ENCODE results near the gene AGBL4.
"Not testable (repeated sequence)": the region's sequence is repeated elsewhere in the genome, so short reads cannot be mapped to it uniquely, and the experiment has no call there.

Gene AGBL4

DNA sequence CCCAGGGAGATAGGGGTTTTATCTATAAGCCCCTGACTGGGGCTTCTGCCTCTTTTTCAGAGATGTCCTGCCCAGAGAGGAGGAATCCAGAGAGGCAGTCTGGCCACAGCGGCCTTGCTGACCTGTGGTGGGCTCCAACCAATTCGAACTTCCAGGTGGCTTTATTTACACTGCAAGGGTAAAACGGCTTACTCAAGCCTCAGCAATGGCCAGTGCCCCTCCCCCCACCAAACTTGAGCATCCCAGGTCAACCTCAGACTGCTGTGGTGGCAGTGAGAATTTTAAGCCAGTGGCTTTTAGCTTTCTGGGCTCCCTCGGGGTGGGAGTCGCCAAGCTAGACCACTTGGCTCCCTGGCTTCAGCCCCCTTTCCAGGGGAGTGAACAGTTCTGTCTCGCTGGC is 863.1 kb downstream of the AGBL4 start:
- no peak for FAIRE-seq

DNA sequence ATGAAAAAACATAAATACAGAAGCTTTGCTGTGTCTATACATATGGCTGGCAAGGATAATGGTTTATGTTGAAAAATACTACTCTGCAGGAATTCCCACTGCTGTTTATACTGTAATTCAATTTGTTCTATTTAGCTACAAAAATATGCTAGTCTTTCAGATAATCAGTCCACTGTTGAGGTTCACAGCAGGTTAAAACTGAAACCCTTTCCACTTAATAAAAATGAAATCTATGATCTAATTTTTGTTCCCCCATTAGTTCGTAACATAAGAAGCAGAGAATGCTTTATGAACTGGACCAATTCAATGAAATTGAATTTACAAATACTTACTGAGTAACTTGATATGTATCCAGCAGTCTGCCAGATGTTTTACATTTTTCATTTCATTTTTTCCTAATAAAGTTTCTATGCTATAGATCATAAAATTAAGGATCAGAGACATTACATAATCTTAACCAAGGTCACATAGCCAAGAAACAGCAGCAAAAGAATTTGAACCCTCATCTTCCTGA is 887.0 kb downstream of the AGBL4 start:
- FAIRE-seq, result no peak

DNA sequence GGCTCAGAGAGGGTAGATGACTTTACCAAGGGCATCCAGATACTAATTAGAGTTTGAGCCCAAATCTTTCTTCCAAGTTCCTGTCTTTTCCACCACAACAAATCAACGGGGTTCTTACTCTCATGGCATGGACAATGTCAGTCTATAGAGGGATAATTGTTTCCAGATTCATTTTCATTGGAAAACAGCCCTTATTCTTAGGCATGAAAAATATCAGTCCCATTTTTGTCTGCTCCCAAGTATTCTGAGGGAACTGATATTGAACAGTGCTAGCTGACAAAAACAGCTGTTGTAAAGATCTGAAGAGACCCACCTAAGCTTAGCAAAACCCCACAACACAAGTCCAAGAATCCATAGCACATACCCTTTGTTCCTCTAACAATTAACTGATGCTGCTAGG is 898.0 kb downstream of the AGBL4 start:
- FAIRE-seq, result no peak

DNA sequence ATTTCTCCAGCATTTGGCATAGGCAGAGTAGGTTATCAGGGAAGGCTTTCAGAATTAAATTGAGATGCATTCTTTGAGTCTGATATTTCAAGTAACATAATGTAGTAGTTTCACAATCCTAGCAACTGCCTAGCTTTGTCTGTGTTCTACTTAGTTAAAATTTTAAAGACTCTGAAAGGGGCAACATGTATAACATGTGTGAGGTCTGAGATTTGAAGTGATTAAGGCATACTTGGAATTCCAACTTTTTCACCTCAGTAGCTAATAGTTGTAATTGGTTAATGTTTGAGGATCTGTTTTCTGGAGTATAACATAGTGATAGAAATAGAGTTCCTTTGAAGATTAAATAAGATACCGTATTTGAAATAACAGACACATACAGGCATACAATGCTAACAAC is 911.8 kb downstream of the AGBL4 start:
- no peak for FAIRE-seq

DNA sequence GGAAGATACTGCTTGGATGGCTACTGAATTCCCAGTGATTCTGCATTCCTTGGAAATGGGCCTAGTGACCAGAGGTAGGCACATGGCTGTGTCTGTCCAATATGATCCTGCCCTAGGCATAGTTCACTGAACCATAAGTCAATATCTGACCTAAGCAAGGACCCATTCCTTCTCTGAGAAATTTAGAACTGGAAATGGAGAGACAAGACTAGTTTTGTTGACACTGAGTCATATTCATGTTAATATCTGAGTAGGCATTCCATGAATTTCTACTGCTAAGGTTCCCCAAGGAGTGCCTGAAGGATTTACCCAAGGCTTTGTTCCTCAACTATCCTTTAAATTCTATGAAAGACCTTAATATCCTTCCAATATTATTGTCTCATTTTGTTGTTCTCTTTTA is 917.3 kb downstream of the AGBL4 start:
- FAIRE-seq, result no peak

DNA sequence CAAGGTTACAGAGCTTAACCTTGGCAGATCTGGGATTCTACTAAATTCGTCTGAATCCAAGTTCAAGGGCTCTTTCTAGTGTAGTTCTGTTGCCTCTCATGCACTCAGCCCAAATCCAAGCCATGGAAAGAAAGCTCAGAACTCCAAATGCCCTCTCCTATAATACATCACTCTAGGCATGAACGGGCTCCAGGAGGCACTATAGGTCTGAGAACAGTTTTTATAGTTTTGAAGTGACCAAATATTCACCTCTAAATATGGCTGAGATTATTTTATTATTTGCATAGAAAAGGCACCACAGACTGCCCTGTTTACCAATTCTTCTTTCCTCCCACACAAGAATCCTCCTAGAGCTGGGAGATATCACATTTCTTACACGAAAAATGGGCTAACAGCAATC is 919.2 kb downstream of the AGBL4 start:
- no peak for FAIRE-seq

DNA sequence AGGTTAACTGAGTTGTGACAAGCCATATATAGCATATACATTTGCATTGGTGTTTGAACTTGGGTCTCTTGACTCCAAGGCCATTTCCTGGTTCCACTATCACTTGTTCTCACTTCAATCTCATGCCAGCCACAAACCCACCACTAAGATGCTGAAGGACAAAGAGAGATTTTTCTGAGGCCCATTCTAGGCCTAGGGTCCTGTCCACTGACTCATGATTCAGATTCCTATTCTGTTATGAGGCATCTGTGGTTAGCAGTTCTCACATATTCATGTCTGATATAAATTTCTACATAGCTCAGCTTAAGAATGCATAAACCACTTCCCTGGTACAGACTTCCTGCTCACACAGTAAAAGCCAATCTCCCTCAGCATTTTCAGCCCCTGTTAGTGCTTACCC is 921.0 kb downstream of the AGBL4 start:
- no peak for FAIRE-seq

DNA sequence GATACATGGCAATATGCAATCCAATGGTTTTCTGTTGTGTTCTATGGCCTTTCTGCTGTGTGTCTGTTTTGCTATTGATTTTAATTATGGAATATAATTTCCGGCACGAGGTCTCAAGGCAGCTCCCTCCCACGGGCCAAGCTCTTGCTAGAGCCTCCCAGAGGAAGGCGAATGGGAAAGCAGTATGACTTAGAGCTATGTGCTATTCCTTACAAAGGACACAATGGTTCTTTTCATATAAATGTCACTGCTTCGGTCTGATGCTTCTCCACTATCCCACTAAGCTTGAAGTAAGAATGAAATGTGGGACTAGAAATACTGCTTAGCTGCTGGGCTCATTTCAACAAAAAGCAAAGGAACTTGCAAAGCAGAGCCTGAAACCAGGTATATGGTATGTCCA is 924.9 kb downstream of the AGBL4 start:
- FAIRE-seq, result no peak

DNA sequence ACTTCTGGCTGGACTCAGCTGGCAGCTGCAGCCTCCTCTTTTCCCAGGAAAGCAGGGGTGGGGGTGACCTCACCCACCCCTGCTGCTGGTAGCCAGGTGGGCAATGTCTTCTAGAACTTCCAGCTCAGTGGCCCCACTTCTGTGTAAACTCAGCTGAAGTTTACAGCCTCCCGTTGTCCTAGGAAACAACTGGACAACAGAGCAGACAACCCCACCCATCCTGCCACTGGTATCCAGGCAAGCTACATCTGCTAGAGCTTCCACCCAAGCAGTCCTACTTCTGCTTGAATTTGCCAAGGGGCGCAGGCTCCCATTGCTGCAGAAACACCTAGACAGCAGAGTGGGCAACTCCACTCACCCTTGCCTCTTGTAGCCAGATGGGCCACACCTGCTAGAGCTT is 937.4 kb downstream of the AGBL4 start:
- FAIRE-seq, result no peak

DNA sequence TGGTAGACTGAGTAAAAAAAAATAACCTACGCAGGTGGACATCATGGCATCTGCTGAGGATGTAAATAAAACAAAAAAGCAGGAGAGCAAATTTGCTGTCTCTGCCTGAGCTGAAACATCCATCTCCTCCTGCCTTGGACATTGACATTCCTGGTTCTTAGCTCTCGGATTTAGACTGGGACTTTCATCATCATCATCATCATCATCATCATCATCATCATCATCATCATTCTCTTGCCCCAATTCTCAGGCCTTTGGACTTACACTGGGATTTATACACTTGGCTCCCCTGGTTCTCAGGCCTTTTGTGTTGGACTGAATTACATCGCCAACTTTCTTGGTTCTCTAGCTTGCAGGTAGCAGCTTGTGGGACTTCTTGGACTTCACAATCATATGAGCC is 938.7 kb downstream of the AGBL4 start:
- no peak for FAIRE-seq

DNA sequence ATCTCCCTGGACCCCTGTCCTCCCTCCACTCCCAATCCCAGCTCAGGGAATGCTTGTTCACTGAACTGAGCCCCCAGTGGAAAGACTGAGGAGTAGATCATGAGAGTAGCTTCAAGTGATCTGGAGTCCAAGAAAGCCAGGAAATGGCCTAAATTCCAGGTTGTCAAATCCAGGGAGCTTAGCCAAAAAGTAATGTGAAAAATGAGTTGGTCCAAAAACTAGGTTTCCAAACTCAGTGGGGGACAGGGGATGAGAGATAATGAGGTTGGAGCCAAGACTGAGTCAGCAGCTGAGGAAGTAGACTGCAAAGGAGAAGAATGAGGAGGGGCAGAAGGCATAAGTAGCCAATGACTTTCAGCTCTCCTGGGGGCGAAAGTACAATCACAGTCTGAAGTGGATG is 963.0 kb downstream of the AGBL4 start:
- FAIRE-seq, result no peak

DNA sequence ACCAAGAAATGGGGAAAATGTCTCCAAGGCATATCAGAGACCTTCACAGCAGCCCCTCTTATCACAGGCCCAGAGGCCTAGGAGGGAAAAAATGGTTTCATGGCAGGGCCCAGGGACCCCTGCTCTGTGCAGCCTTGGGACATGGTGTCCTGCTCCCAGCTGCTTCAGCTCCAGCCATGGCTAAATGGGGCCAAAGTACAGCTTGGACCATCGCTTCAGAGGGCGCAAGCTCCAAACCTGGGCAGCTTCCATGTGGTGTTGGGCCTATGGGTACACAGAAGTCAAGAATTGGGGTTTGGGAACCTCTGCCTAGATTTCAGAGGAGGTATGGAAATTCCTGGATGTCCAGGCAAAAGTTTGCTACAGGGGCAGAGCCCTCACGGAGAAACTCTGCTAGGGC is 964.7 kb downstream of the AGBL4 start:
- no peak for FAIRE-seq

DNA sequence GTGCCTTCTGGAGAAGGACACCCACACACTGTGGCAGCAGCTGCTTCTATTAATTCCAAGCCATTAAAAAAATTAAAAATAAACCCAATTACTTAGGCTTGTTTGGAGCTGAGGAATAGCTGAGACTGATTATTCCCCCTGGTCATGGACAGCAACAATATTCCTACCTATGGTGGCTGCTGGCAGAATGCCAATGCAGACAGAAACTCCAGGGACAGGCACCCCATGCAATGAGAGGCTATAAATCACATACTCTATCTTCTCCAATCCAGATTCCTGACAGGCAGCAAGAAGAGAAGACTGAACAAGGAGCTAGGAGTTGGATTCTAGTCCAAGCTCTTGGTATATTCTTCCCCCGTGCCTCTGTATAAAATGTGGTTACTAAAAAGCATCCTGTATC is 971.7 kb downstream of the AGBL4 start:
- no peak for FAIRE-seq

DNA sequence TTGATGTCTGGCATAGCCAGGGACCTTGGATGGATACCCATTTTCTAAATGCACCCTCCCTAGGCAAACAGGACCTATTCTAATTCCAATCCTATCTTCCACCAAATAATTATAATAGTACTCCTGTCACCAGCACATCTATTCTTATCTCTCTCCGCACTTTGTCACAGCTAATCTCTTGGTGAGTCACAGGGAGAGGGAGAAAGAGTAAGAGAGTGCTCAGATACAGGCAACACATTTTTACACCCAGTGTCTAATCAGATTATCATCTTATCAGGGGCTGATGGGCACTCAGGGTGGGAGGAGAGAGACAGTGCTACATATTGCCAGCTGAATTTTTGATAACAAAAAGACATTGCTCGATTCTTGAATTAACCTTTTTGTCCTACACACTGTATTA is 972.1 kb downstream of the AGBL4 start:
- FAIRE-seq, result no peak

DNA sequence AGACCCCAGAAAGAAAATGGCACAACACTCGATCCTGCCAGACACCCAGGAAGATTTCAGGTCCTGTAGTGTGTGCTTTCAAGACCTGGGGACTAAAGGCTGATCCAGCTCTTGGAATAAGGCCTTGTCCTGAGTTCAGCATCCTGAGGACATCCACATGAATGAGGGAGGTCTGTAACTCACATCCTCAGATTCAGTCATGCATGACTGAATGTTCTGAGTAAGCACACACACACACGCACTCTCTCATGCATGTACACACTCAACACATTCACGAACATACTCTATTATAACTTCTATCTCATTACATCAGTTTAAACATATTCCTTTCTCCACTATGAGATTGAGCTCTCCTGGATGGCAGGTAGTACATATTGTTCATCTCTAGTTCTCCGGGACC is 973.7 kb downstream of the AGBL4 start:
- FAIRE-seq, result no peak

DNA sequence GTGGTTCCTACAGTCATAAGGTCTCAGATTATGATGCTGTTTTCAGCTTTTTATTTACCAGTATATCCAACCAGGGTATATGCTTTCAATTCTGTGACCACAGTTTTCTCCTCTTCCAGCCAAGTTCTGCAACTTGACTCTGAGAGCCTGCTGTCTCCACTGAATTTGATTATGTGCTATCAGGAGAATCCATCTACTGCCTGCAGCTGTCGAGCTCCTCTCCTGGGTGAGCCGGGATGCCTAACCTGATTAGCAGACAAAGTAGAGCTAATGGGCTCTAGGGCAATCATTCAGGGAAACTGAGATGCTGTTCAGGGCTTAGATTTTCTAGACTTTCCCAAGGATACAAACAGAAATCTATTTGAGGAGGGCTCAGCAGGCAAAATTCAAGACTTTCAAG is 975.6 kb downstream of the AGBL4 start:
- no peak for FAIRE-seq

DNA sequence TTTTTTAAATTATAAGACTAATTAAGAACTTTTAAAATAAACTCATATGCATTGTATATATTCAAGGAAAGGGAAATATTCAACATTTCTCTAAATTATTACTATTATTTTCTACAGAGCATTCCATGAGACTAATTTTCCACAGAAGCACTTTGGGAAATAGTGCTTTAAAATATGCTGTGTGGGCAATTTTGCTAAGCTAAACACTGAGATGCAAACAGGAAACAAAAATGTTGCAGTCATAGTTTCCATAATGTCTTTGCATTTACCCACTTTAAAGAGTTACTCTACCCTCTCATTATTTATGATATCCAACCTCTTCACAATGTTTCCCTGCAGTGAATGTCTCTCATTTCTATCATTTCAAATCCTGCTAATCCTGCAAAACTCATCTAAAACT is 977.4 kb downstream of the AGBL4 start:
- no peak for FAIRE-seq

DNA sequence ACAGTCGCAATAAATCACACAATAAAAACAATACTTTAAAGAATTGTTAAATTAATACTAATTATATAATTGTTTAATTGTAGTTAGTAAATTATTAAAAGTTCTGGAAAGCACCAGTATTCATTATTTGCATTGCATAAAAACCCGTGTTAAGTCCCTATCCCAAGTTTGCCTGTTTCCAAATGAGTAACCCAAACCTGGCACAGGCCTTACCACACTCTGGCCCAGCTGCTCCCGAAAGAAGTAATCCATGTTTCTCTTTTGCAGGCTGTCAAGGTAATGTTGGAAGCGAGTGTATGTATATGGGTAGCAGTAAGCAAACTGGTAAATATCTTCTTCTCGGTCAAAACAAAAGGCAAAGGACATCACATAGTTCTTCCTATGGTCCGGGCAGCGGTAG is 978.4 kb downstream of the AGBL4 start:
- no peak for FAIRE-seq

DNA sequence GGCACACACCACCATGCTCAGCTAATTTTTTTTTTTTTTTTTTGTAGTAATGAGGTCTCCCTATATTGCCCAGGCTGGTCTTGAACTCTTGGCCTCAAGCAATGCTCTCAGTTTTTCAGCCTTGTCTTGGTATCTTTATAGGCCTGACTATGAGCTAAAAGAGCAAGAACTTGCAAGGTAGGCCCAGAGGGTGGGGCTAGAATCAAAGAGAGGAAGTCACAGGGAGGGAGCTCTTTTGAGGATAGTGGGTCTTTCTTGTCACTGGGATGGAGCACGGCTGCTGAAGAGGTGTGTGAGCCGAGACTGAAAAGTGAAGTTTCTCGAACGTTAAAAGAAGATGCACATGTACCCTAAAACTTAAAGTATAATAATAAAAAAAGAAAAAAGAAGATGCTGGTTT is 987.1 kb downstream of the AGBL4 start:
- FAIRE-seq, result no peak

DNA sequence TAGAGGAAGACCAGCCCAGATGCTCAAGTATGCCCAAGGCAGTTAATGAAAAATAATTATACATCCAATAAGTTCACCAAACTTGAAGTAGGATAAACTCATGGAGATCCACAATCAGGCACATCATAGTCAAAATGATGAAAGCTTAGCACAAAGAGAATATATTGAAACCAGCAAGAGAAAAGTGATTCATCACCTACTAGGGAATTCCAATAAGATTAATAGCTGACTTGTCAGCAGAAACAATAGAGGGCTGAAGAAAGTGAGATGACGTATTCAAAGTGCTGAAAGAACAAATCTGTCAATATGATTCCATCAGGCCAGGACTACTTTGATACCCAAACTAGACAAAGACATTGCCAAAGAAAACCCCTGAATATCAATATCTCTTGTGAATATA is 995.4 kb downstream of the AGBL4 start:
- FAIRE-seq, result no peak

DNA sequence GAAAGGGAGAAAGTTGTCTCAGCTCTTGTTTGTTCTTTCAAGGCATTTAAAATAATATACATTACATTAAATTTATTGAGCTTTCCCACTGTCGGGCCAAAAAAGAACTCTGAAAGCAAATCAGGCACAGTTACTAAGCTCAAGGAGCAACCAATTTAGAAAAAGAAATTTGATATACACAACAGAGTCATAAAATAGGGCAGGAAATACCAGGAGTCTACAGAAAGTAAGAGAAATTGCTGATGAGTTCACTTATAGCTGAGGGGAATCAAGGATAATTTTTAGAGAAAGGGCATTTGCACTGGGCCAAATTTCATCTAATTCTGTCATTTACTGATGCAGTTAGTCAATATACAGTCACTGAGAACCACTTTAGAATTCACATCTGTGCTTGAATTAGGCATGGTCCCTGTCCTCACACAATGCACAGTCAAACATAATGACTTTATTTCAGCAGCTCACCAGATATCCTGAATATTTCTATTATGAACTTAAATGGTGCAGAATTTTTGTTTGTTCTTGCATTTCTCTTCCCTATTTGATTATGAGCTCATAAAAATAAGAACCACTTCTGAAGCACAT is 997.4 kb downstream of the AGBL4 start:
- FAIRE-seq, result no peak

DNA sequence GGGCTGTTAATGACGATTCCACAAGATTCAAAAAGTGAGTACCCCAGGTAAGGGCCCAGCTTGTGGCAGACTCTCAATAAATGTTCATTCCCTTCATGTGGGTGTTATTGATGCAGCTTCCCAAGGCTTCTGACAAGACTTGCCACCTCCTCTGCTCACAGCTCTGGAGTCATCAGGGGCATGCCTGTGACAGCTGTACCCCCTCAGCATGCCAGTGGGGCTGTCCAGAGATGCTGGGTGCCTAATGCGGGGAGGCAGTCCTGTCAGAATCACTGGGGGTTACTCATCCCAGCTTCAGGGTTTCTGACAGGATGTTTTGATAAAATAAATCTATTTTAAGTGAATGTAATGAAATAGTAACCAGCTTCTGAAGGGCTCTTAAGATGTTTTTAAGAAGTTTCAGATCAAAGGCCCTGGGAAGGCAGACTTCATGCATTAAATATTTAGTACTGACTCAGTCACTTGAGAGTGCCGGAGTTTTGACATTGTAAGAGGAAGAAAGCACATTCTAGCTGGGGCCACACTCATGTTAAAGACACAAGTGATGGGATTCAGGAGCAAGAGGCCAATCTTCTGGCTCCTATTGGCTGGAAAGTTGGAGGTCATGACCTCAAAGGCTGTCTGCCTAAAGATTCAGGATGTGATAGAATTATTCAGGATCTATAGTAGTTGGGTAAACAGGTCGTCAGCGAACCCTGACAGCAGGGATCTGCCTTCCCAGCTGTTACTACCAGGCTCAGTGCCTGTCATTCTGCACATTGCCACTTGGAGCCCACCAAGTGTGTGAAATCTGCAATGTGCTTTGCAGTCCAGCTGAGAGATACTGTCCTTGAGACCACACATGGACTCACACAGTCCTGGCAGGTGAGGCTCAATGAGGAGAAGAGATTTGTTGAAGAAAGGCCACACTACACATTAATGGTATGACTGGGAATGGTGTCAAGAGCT is 1007.5 kb downstream of the AGBL4 start:
- FAIRE-seq, result no peak

DNA sequence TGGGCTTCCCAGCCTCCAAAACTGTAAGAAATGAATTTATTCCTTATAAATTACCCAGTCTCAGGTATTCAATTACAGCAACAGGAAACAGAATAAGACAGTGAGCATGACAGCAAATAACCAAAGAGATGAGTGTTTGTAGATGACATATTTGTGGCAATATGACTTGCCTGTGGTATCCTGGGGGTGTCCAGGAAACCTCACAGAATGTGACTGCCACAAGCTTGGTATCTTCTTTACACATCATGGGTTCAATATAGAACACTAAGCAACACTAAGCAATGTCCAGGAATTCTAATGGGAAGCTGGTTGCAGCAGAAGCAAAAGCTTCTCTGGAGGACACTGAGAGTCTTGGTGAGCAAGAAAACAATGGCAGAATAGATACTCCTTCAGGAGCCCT is 1010.7 kb downstream of the AGBL4 start:
- no peak for FAIRE-seq

DNA sequence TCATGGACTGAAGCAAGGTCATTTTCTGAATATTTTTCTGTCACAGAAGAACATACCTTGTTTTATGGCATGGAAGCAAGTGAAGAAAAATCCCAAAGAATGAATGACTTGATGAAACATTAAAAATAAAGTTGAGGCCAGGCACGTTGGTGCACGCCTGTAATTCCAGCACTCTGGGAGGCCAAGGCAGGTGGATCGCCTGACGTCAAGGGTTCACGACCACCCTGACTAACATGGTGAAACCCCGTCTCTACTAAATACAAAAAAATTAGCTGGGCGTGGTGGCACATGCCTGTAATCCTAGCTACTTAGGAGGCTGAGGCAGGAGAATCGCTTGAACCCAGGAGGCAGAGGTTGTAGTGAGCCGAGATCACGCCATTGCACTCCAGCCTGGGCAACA is 1020.8 kb downstream of the AGBL4 start:
- FAIRE-seq, result not testable (repeated sequence)

DNA sequence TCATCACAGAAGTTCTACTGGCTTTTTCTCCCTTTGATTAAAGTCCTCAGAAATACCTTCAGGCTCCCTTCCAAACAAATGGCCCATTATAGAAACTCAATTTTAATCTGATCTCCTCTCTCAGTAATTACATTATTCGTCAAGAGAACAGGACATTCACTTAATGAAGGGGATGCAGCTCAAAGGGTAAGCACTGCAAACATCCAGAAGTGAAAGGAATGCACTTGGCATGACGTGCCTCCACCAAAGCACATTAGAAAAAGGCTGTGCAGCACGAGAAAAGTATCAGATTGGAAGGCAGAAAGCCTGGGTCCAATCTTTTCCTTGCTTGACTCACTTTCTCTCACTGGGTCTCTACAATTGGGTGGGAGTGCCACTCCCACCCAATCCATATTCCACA is 1024.4 kb downstream of the AGBL4 start:
- FAIRE-seq, result no peak
